ENCODE results near the gene ZCCHC24. TPM values are rescaled to one million over a fixed set of nuclear protein-coding genes. Genes with fewer than 3 reads are reported as not detected.
"Not testable (repeated sequence)": the region's sequence is repeated elsewhere in the genome, so short reads cannot be mapped to it uniquely, and the experiment has no call there.

The ZCCHC24 gene
- total RNA-seq, 3 donors from 2014 or later = 5.6 to 125 (median 22.8) TPM

DNA sequence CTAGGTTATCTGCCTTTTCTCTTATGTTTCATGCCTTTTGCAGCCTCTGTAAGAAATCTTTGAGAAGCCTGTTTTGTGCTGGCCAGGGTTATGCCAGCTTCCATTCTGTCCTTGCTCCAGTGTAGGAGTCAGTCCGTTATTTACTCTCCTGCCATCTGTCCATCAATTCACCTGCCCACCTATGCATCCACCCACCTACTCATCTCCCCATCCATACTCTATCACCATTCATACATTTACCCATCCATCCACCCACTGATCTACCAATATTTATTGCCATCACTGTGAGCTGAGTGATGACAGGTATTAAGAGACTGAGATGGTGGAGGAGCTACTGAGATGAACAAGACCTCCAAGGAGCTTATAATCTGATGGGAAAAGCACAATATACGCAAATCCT lies 110.9 kb downstream of the ZCCHC24 start:
- DNase-seq (no peak), ATAC-seq (no peak)
- Histone ChIP-seq H3K9me3 (no peaks in the 10 kb centered on the region), H3K4me3 (no peak overlapping the region), H3K36me3 (ENCODE audit: low read depth) (no peaks in the 10 kb centered on the region), H3K4me1 (ENCODE audit: low read depth) (no peaks in the 10 kb centered on the region)
- intact Hi-C loops (cut with DNase I, micrococcal nuclease) = no loop called here
- TF ChIP-seq, protein P1, sequence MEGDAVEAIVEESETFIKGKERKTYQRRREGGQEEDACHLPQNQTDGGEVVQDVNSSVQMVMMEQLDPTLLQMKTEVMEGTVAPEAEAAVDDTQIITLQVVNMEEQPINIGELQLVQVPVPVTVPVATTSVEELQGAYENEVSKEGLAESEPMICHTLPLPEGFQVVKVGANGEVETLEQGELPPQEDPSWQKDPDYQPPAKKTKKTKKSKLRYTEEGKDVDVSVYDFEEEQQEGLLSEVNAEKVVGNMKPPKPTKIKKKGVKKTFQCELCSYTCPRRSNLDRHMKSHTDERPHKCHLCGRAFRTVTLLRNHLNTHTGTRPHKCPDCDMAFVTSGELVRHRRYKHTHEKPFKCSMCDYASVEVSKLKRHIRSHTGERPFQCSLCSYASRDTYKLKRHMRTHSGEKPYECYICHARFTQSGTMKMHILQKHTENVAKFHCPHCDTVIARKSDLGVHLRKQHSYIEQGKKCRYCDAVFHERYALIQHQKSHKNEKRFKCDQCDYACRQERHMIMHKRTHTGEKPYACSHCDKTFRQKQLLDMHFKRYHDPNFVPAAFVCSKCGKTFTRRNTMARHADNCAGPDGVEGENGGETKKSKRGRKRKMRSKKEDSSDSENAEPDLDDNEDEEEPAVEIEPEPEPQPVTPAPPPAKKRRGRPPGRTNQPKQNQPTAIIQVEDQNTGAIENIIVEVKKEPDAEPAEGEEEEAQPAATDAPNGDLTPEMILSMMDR (IDR thresholded peaks at IDR 0.05) = no peak

DNA sequence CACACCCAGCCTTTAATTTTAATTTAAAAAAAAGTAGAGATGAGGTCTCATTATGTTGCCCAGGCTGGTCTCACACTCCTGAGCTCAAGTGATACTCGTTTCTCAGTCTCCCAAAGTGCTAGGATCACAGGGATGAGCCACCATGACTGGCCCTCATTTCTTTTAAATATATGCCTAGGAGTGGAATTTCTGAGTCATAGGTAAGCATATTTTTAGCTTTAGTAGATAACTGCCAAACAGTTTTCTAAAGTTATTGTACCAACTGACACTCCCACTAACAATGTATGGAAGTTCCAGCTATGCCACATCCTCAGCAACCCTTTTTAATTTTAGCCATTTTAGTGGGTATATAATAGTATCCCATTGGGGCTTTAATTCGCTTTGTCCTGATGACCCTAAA lies 111.9 kb downstream of the ZCCHC24 start:
- ATAC-seq (no peak), DNase-seq (no peak)
- H3K9me3 ChIP-seq = no peaks in the 10 kb centered on the region
- intact Hi-C loops (cut with DNase I, micrococcal nuclease) = no loop called here
- no peak overlapping the region for H3K4me3 ChIP-seq
- no peaks in the 10 kb centered on the region for H3K36me3 ChIP-seq (ENCODE audit: low read depth)
- H3K4me1 ChIP-seq (ENCODE audit: low read depth) = no peaks in the 10 kb centered on the region
- TF ChIP-seq, protein P1 (IDR thresholded peaks at IDR 0.05) = no peak

DNA sequence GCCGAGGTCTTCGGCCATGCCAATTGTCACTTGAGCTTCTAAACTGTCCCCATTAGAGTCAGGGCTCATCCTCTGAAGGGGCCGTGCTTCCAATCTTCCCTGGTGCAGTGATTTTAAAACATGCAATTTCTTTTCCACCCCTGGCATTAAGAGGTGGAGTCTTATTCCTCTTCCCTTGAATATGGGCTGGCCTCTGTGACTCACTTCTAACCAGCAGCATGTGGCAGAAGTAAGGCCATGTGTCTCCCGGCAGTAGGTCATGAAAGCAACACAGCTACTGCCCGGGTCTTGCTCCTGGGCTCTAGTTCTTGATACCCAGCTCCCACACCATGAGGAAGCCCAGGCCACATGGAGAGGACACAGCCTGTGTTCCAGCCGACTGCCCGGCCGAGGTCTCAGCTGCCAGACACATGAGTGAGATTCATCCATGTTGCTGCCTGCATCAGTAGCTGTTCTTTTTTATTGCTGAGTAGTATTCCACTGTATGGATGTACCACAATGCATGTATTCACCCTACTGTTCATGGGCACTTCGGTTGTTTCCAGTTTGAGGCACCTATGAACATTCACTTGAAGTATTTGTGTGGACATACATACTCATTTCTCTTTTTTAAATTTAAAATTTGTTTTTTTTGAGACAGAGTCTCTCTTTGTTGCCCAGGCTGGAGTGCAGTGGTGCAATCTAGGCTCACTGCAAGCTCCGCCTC lies 112.7 kb downstream of the ZCCHC24 start:
- DNase-seq; ATAC-seq; H3K4me1 ChIP-seq (ENCODE audit: low read depth); H3K36me3 ChIP-seq (ENCODE audit: low read depth); H3K4me3 ChIP-seq; intact Hi-C loops (cut with DNase I, micrococcal nuclease); H3K9me3 ChIP-seq: not testable (repeated sequence)

Other genes starting within 250 kb of the ZCCHC24 start
- 10 to 100 TPM; 54.6 to 88.5 (median 77.3) TPM for gene PPIF, start 98.2 kb downstream of the ZCCHC24 start, total RNA-seq
- gene EIF5AL1, start 66.9 kb upstream of the ZCCHC24 start, total RNA-seq = under 1 TPM; 0.09 to 0.87 (median 0.16) TPM
- 1 to 10 TPM; 1.0 to 8.2 (median 2.8) TPM for gene SFTPA2, start 114.8 kb upstream of the ZCCHC24 start, total RNA-seq
- gene SFTPA1, start 165.3 kb upstream of the ZCCHC24 start, total RNA-seq = 1 to 10 TPM in 1 of 3 donors, under 1 TPM in 1, not detected in 1; 0.60 to 1.0 TPM